Measurements from ENCODE around the gene DLGAP4.

The DLGAP4 gene

GRCh38 chr20:36390719-36391415, 84.7 kb downstream of the DLGAP4 start:
- no peak for DNase-seq

- no peak for DNase-seq
Observed at GRCh38 chr20:36391456-36391855, 85.3 kb downstream of the DLGAP4 start.

GRCh38 chr20:36391955-36392354, 85.8 kb downstream of the DLGAP4 start:
- DNase-seq: no peak

GRCh38 chr20:36392989-36393388, 86.8 kb downstream of the DLGAP4 start:
- DNase-seq: no peak

- no peak for DNase-seq
Observed at GRCh38 chr20:36394340-36394965, 88.3 kb downstream of the DLGAP4 start.

GRCh38 chr20:36396340-36396739, 90.2 kb downstream of the DLGAP4 start:
- DNase-seq: no peak

- no peak for DNase-seq
Observed at GRCh38 chr20:36396847-36397630, 90.9 kb downstream of the DLGAP4 start.

GRCh38 chr20:36398515-36398914, 92.4 kb downstream of the DLGAP4 start:
- DNase-seq: no peak

- DNase-seq: peak; percentile 20
Observed at GRCh38 chr20:36399147-36399968, 93.2 kb downstream of the DLGAP4 start.

- no peak for DNase-seq
Observed at GRCh38 chr20:36399969-36400545, 93.9 kb downstream of the DLGAP4 start.

GRCh38 chr20:36400909-36401735, 95.0 kb downstream of the DLGAP4 start:
- DNase-seq: no peak

GRCh38 chr20:36402708-36403107, 96.6 kb downstream of the DLGAP4 start:
- DNase-seq: no peak

GRCh38 chr20:36404435-36404978, 98.4 kb downstream of the DLGAP4 start:
- no peak for DNase-seq

- DNase-seq: no peak
Observed at GRCh38 chr20:36405255-36405654, 99.1 kb downstream of the DLGAP4 start.

- no peak for DNase-seq
Observed at GRCh38 chr20:36407199-36407733, 101.1 kb downstream of the DLGAP4 start.

GRCh38 chr20:36408219-36408618, 102.1 kb downstream of the DLGAP4 start:
- DNase-seq: no peak

- DNase-seq: no peak
Observed at GRCh38 chr20:36411861-36412454, 105.8 kb downstream of the DLGAP4 start.

GRCh38 chr20:36415475-36416002, 109.4 kb downstream of the DLGAP4 start:
- no peak for DNase-seq

- DNase-seq: no peak
Observed at GRCh38 chr20:36418711-36419110, 112.6 kb downstream of the DLGAP4 start.

GRCh38 chr20:36421641-36422040, 115.5 kb downstream of the DLGAP4 start:
- no peak for DNase-seq
